Activated CD8-positive, alpha-beta T cell treated with anti-CD3 and anti-CD28 coated beads for 36 hours (primary cell): Measurements from ENCODE around the gene HDAC8. TPM values are rescaled to one million over a fixed set of nuclear protein-coding genes. Genes with fewer than 3 reads are reported as not detected.

Experiments used
- ATAC-seq: fragments of 200-7000 bp; cut with Tn5 transposase; one replicate; pipeline ENCODE4 v1.10.0; 2021; ENCODE audit warnings: mild to moderate bottlenecking, moderate library complexity
- CTCF ChIA-PET: fragments of 350-600 bp; sonication (Branson Sonifier 250); formaldehyde crosslinking; loops from one replicate; lab custom pipeline; 2021; ENCODE audit warnings: antibody characterized with exemption; lab: Charles Lee
- POLR2A ChIA-PET: fragments of 350-600 bp; sonication (Branson Sonifier 250); formaldehyde crosslinking; loops from one replicate; lab custom pipeline; 2021; ENCODE audit warnings: antibody characterized with exemption; lab: Charles Lee
- DNase-seq: peaks from one replicate; pipeline ENCODE4 v3.0.0-alpha.2; 2020
- H3K27ac Mint-ChIP-seq: one replicate; pipeline ENCODE4 v1.8.0; 2021; ENCODE audit warnings: mild to moderate bottlenecking, mixed read lengths
- H3K27me3 Mint-ChIP-seq: one replicate; pipeline ENCODE4 v1.8.0; 2021; ENCODE audit warnings: mixed read lengths
- H3K36me3 Mint-ChIP-seq: one replicate; pipeline ENCODE4 v1.8.0; 2021; ENCODE audit warnings: low read depth, mixed read lengths
- H3K4me1 Mint-ChIP-seq: one replicate; pipeline ENCODE4 v1.8.0; 2021; ENCODE audit warnings: low read depth, mixed read lengths
- H3K4me3 Mint-ChIP-seq: one replicate; pipeline ENCODE4 v1.8.0; 2021; ENCODE audit warnings: mild to moderate bottlenecking, moderate library complexity, mixed read lengths
- H3K9me3 Mint-ChIP-seq: one replicate; pipeline ENCODE4 v1.8.0; 2021; ENCODE audit warnings: mixed read lengths
- CTCF ChIP-seq: fragments of 200-600 bp; IDR thresholded peaks from one replicate; pipeline ENCODE4 v1.8.0; 2022; ENCODE audit warnings: antibody characterized with exemption, mild to moderate bottlenecking
- intact Hi-C: fragments of 100-400 bp; cut with micrococcal nuclease; formaldehyde crosslinking; loops from one replicate; pipeline ENCODE4 v1.10.0; 2022
- total RNA-seq, 2 experiments: library from RNA; stranded (reverse); gene quantifications; one replicate each; pipeline ENCODE4 v1.2.3, GENCODE V29; 2021

The HDAC8 gene
- total RNA-seq, 2 experiments from 2014 or later: 14.6 to 17.8 TPM

- H3K4me1 Mint-ChIP-seq: no peaks in the 10 kb centered on the region
- POLR2A ChIA-PET: no interaction called here
- intact Hi-C loops: no loop called here
- no peak overlapping the region for H3K27ac Mint-ChIP-seq
- H3K36me3 Mint-ChIP-seq: no peaks in the 10 kb centered on the region
- H3K9me3 Mint-ChIP-seq: no peaks in the 10 kb centered on the region
- CTCF ChIA-PET: no interaction called here
- DNase-seq: no peak
- H3K4me3 Mint-ChIP-seq: no peak overlapping the region
- ATAC-seq: no peak
- TF ChIP-seq CTCF: no peak
- no peaks in the 10 kb centered on the region for H3K27me3 Mint-ChIP-seq
Observed at GRCh38 chrX:72393836-72394517, 178.7 kb downstream of the HDAC8 start.

- Mint-ChIP-seq H3K27me3 (no peaks in the 10 kb centered on the region), H3K27ac (no peak overlapping the region), H3K36me3 (no peaks in the 10 kb centered on the region), H3K4me3 (no peak overlapping the region), H3K9me3 (no peaks in the 10 kb centered on the region), H3K4me1 (no peaks in the 10 kb centered on the region)
- ATAC-seq (no peak), DNase-seq (no peak)
- POLR2A ChIA-PET: no interaction called here
- intact Hi-C loops: no loop called here
- CTCF ChIA-PET: no interaction called here
- TF ChIP-seq CTCF: no peak
Observed at GRCh38 chrX:72392816-72393800, 179.5 kb downstream of the HDAC8 start.

GRCh38 chrX:72392042-72392441 lies 180.6 kb downstream of the HDAC8 start:
- no peak for TF ChIP-seq CTCF
- Mint-ChIP-seq H3K27me3 (no peaks in the 10 kb centered on the region), H3K4me1 (no peaks in the 10 kb centered on the region), H3K36me3 (no peaks in the 10 kb centered on the region), H3K9me3 (no peaks in the 10 kb centered on the region), H3K27ac (no peak overlapping the region), H3K4me3 (no peak overlapping the region)
- intact Hi-C loops: no loop called here
- CTCF ChIA-PET: no interaction called here
- no peak for DNase-seq
- POLR2A ChIA-PET: no interaction called here
- ATAC-seq: no peak

- no peaks in the 10 kb centered on the region for H3K36me3 Mint-ChIP-seq
- ATAC-seq (no peak), DNase-seq (no peak)
- no peaks in the 10 kb centered on the region for H3K27me3 Mint-ChIP-seq
- intact Hi-C loops: no loop called here
- no peaks in the 10 kb centered on the region for H3K9me3 Mint-ChIP-seq
- H3K4me3 Mint-ChIP-seq: no peak overlapping the region
- ChIA-PET CTCF (no interaction called here), POLR2A (no interaction called here)
- H3K4me1 Mint-ChIP-seq: no peaks in the 10 kb centered on the region
- H3K27ac Mint-ChIP-seq: no peak overlapping the region
- TF ChIP-seq CTCF: no peak
Observed at GRCh38 chrX:72387247-72387646, 185.4 kb downstream of the HDAC8 start.

GRCh38 chrX:72382202-72382595 lies 190.4 kb downstream of the HDAC8 start:
- DNase-seq (no peak), ATAC-seq (no peak)
- TF ChIP-seq CTCF: no peak
- no peaks in the 10 kb centered on the region for H3K4me1 Mint-ChIP-seq
- no peaks in the 10 kb centered on the region for H3K9me3 Mint-ChIP-seq
- ChIA-PET POLR2A (no interaction called here), CTCF (no interaction called here)
- H3K27me3 Mint-ChIP-seq: no peaks in the 10 kb centered on the region
- H3K4me3 Mint-ChIP-seq: no peak overlapping the region
- H3K27ac Mint-ChIP-seq: no peak overlapping the region
- intact Hi-C loops: no loop called here
- H3K36me3 Mint-ChIP-seq: no peaks in the 10 kb centered on the region
